D721Med (cell line): Measurements from ENCODE around the gene HIGD2A.

Experiments used
- DNase-seq: peaks from one replicate; pipeline ENCODE4 v3.0.0; 2011; ENCODE audit warnings: low spot score; ENCODE audit not compliant: insufficient read length
- FAIRE-seq: peaks from 2 replicates; lab custom pipeline; 2011; peaks lifted over from hg19 to GRCh38; lab: Jason Lieb, UNC
- CTCF ChIP-seq: IDR thresholded peaks from 2 replicates; pipeline ENCODE4 v1.5.1; 2012; ENCODE audit warnings: mild to moderate bottlenecking, control low read depth; ENCODE audit not compliant: insufficient read depth; ENCODE audit errors: missing control alignments

HIGD2A gene

GRCh38 chr5:176427971-176428370, 39.4 kb downstream of the HIGD2A start:
- FAIRE-seq: no peak
- TF ChIP-seq CTCF: no peak
- DNase-seq: no peak

GRCh38 chr5:176429972-176430371, 41.4 kb downstream of the HIGD2A start:
- DNase-seq (no peak), FAIRE-seq (no peak)
- no peak for TF ChIP-seq CTCF

GRCh38 chr5:176432707-176433106, 44.2 kb downstream of the HIGD2A start:
- no peak for DNase-seq
- no peak for TF ChIP-seq CTCF
- FAIRE-seq: no peak

GRCh38 chr5:176436656-176437055, 48.1 kb downstream of the HIGD2A start:
- DNase-seq (no peak), FAIRE-seq (no peak)
- no peak for TF ChIP-seq CTCF

GRCh38 chr5:176438959-176439757, 50.6 kb downstream of the HIGD2A start:
- no peak for TF ChIP-seq CTCF
- no peak for DNase-seq
- FAIRE-seq: no peak
